ENCODE measurements around the gene TBX2.

- TF ChIP-seq POLR2A (IDR thresholded peaks at IDR 0.05): no peak
- no peak for TF ChIP-seq CTCF (IDR thresholded peaks at IDR 0.05)
- no peak for TF ChIP-seq POLR2AphosphoS5 (IDR thresholded peaks at IDR 0.05)
These were observed 15.3 kb downstream of the TBX2 start for GRCh38 chr17:61414936-61415251.

Measured in suprapubic skin (tissue), 4 donors.